ENCODE measurements around the gene MXRA8. TPM values are rescaled to one million over a fixed set of nuclear protein-coding genes. Genes with fewer than 3 reads are reported as not detected.
A peak's percentile ranks its signal among the peaks of the same experiment; 100 is the strongest.

Gene MXRA8
- total and polyA plus RNA-seq, 9 of the 15 experiments (the other 6 are each of a cell fraction or from before 2014, with no cell fraction given): 0.66 to 11.3 (median 6.3) TPM

DNA sequence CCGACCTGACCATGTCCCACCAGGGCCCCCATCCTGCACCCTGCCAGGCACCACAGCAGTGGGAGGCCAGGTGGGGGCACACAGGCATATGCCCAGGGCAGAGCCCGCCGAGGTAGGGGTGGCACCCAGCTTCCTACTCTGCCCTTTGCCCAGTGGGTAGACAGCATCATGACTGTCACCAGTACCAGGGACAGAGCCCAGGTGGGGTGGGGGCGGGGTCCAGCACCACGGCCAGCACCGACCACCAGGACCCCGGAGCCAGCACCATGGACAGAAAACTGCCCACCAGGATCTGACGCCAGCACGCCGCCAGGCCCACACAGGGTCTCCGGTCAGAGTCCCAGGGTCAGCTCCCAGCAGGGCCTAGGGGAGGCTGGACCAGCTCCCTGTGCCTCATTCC, 23.5 kb downstream of the MXRA8 start (continued):
- TF ChIP-seq, protein P1, sequence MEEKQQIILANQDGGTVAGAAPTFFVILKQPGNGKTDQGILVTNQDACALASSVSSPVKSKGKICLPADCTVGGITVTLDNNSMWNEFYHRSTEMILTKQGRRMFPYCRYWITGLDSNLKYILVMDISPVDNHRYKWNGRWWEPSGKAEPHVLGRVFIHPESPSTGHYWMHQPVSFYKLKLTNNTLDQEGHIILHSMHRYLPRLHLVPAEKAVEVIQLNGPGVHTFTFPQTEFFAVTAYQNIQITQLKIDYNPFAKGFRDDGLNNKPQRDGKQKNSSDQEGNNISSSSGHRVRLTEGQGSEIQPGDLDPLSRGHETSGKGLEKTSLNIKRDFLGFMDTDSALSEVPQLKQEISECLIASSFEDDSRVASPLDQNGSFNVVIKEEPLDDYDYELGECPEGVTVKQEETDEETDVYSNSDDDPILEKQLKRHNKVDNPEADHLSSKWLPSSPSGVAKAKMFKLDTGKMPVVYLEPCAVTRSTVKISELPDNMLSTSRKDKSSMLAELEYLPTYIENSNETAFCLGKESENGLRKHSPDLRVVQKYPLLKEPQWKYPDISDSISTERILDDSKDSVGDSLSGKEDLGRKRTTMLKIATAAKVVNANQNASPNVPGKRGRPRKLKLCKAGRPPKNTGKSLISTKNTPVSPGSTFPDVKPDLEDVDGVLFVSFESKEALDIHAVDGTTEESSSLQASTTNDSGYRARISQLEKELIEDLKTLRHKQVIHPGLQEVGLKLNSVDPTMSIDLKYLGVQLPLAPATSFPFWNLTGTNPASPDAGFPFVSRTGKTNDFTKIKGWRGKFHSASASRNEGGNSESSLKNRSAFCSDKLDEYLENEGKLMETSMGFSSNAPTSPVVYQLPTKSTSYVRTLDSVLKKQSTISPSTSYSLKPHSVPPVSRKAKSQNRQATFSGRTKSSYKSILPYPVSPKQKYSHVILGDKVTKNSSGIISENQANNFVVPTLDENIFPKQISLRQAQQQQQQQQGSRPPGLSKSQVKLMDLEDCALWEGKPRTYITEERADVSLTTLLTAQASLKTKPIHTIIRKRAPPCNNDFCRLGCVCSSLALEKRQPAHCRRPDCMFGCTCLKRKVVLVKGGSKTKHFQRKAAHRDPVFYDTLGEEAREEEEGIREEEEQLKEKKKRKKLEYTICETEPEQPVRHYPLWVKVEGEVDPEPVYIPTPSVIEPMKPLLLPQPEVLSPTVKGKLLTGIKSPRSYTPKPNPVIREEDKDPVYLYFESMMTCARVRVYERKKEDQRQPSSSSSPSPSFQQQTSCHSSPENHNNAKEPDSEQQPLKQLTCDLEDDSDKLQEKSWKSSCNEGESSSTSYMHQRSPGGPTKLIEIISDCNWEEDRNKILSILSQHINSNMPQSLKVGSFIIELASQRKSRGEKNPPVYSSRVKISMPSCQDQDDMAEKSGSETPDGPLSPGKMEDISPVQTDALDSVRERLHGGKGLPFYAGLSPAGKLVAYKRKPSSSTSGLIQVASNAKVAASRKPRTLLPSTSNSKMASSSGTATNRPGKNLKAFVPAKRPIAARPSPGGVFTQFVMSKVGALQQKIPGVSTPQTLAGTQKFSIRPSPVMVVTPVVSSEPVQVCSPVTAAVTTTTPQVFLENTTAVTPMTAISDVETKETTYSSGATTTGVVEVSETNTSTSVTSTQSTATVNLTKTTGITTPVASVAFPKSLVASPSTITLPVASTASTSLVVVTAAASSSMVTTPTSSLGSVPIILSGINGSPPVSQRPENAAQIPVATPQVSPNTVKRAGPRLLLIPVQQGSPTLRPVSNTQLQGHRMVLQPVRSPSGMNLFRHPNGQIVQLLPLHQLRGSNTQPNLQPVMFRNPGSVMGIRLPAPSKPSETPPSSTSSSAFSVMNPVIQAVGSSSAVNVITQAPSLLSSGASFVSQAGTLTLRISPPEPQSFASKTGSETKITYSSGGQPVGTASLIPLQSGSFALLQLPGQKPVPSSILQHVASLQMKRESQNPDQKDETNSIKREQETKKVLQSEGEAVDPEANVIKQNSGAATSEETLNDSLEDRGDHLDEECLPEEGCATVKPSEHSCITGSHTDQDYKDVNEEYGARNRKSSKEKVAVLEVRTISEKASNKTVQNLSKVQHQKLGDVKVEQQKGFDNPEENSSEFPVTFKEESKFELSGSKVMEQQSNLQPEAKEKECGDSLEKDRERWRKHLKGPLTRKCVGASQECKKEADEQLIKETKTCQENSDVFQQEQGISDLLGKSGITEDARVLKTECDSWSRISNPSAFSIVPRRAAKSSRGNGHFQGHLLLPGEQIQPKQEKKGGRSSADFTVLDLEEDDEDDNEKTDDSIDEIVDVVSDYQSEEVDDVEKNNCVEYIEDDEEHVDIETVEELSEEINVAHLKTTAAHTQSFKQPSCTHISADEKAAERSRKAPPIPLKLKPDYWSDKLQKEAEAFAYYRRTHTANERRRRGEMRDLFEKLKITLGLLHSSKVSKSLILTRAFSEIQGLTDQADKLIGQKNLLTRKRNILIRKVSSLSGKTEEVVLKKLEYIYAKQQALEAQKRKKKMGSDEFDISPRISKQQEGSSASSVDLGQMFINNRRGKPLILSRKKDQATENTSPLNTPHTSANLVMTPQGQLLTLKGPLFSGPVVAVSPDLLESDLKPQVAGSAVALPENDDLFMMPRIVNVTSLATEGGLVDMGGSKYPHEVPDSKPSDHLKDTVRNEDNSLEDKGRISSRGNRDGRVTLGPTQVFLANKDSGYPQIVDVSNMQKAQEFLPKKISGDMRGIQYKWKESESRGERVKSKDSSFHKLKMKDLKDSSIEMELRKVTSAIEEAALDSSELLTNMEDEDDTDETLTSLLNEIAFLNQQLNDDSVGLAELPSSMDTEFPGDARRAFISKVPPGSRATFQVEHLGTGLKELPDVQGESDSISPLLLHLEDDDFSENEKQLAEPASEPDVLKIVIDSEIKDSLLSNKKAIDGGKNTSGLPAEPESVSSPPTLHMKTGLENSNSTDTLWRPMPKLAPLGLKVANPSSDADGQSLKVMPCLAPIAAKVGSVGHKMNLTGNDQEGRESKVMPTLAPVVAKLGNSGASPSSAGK (IDR thresholded peaks at IDR 0.05): no peak
- no peak for TF ChIP-seq ARHGAP35 (IDR thresholded peaks at IDR 0.05; ENCODE audit: partially characterized antibody)
- TF ChIP-seq, protein P2, sequence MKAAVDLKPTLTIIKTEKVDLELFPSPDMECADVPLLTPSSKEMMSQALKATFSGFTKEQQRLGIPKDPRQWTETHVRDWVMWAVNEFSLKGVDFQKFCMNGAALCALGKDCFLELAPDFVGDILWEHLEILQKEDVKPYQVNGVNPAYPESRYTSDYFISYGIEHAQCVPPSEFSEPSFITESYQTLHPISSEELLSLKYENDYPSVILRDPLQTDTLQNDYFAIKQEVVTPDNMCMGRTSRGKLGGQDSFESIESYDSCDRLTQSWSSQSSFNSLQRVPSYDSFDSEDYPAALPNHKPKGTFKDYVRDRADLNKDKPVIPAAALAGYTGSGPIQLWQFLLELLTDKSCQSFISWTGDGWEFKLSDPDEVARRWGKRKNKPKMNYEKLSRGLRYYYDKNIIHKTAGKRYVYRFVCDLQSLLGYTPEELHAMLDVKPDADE (conservative IDR thresholded peaks at IDR 0.05; ENCODE audit: control insufficient read depth, low read depth, low read length): peak; percentile 74
- TF ChIP-seq POLR3A (IDR thresholded peaks at IDR 0.05; ENCODE audit: borderline replicate concordance, extremely low read depth, insufficient read depth, insufficient read length): no peak
- TF ChIP-seq, protein P3, sequence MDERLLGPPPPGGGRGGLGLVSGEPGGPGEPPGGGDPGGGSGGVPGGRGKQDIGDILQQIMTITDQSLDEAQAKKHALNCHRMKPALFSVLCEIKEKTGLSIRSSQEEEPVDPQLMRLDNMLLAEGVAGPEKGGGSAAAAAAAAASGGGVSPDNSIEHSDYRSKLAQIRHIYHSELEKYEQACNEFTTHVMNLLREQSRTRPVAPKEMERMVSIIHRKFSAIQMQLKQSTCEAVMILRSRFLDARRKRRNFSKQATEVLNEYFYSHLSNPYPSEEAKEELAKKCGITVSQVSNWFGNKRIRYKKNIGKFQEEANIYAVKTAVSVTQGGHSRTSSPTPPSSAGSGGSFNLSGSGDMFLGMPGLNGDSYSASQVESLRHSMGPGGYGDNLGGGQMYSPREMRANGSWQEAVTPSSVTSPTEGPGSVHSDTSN (CRISPR knock-in tag; IDR thresholded peaks at IDR 0.05; ENCODE audit: low read depth): peak; percentile 32; the same call in 1 of the 2 replicates
- TF ChIP-seq, protein P3 (tag; conservative IDR thresholded peaks at IDR 0.05; ENCODE audit: low read depth): no peak
- peak in 1 of 2 experiments; percentile 56; a peak in 1 of 4 replicates for TF ChIP-seq TEAD1 (CRISPR knock-in tag; IDR thresholded peaks at IDR 0.05)
- no peak for TF ChIP-seq ZNF785 (CRISPR knock-in tag; IDR thresholded peaks at IDR 0.05)
- 0 out of 2 replicates have a peak, but pooled peaks have one; percentile 46 for TF ChIP-seq CBFB (CRISPR knock-in tag; IDR thresholded peaks at IDR 0.05)
- no peak for TF ChIP-seq SMARCE1 (IDR thresholded peaks at IDR 0.05)
- 0 out of 4 replicates have a peak, but pooled peaks of 1 of the 2 experiments have one; percentile 19 for TF ChIP-seq RCOR1 (IDR thresholded peaks at IDR 0.05; ENCODE audit: borderline replicate concordance in 1 of 2, low read depth in 2 of 2, low read length in 2 of 2)
- TF ChIP-seq POLR2G (IDR thresholded peaks at IDR 0.05; ENCODE audit: low read depth, low read length): peak; percentile 53
